IMR-90 (cell line): Measurements from ENCODE around the gene EXPH5. TPM values are rescaled to one million over a fixed set of nuclear protein-coding genes. Genes with fewer than 3 reads are reported as not detected.
A peak's percentile ranks its signal among the peaks of the same experiment; 100 is the strongest.

Experiments
- ATAC-seq: fragments of 200-7000 bp; cut with Tn5 transposase; 2 replicates; pipeline ENCODE4 v1.9.1; 2020; ENCODE audit warnings: low read depth, mild to moderate bottlenecking, moderate library complexity
- BruUV-seq: library from RNA; stranded (reverse); fragments of 400-500 nt; replicated peaks from 2 replicates; lab custom pipeline; 2021; lab: Mats Ljungman, UMichigan
- CTCF ChIA-PET: fragments of 300-600 bp; formaldehyde crosslinking; extraction: SDS; loops from one replicate; lab custom pipeline; 2021; ENCODE audit warnings: antibody characterized with exemption; lab: Yijun Ruan, JAX
- POLR2A ChIA-PET: fragments of 300-600 bp; sonication (Branson Sonifier 250); formaldehyde crosslinking; loops from one replicate; lab custom pipeline; 2022; ENCODE audit warnings: antibody characterized with exemption; ENCODE audit not compliant: unreplicated experiment; lab: Charles Lee
- DNase-seq: peaks from one replicate; pipeline ENCODE4 v3.0.0; 2013
- H2AFZ ChIP-seq: replicated peaks from 2 replicates; pipeline ENCODE3; 2013; ENCODE audit warnings: low read length, mild to moderate bottlenecking; ENCODE audit not compliant: poor library complexity
- H2AK5ac ChIP-seq: 2 replicates; pipeline ENCODE4 v1.6.1; 2013; ENCODE audit warnings: low read depth, low read length, inconsistent platforms
- H2AK9ac ChIP-seq: replicated peaks from 2 replicates; pipeline ENCODE3; 2013; ENCODE audit warnings: mild to moderate bottlenecking, low read depth, low read length, moderate library complexity; ENCODE audit not compliant: poor library complexity
- H2BK120ac ChIP-seq: 2 replicates; pipeline ENCODE4 v1.6.1; 2013; ENCODE audit warnings: low read depth, low read length, inconsistent platforms
- H2BK15ac ChIP-seq: 3 replicates; pipeline ENCODE4 v1.6.1; 2013; ENCODE audit warnings: low read depth, low read length, inconsistent platforms
- H2BK20ac ChIP-seq: 2 replicates; pipeline ENCODE4 v1.6.1; 2013; ENCODE audit warnings: low read depth, mild to moderate bottlenecking, inconsistent platforms, low read length, moderate library complexity
- H2BK5ac ChIP-seq: 2 replicates; pipeline ENCODE4 v1.6.1; 2013; ENCODE audit warnings: mild to moderate bottlenecking, low read depth, low read length, inconsistent platforms; ENCODE audit not compliant: poor library complexity, severe bottlenecking
- H3K14ac ChIP-seq: replicated peaks from 2 replicates; pipeline ENCODE4 v1.6.1; 2013; ENCODE audit warnings: low read depth, low read length, inconsistent platforms
- H3K18ac ChIP-seq: 2 replicates; pipeline ENCODE4 v1.6.1; 2013; ENCODE audit warnings: low read depth, low read length, control low read depth
- H3K23ac ChIP-seq: 2 replicates; pipeline ENCODE4 v1.6.1; 2013; ENCODE audit warnings: low read depth, low read length, inconsistent platforms
- H3K27ac ChIP-seq: 2 replicates; pipeline ENCODE4 v1.5.1; 2013; ENCODE audit warnings: mild to moderate bottlenecking, control low read depth, low read length; ENCODE audit not compliant: insufficient read depth
- H3K27me3 ChIP-seq: 2 replicates; pipeline ENCODE4 v1.6.1; 2013; ENCODE audit warnings: low read length; ENCODE audit not compliant: control insufficient read depth, insufficient read depth
- H3K36me3 ChIP-seq: 2 replicates; pipeline ENCODE4 v1.6.1; 2013; ENCODE audit warnings: low read length, mixed read lengths; ENCODE audit not compliant: control insufficient read depth, insufficient read depth
- H3K4ac ChIP-seq: 2 replicates; pipeline ENCODE4 v1.6.1; 2013; ENCODE audit warnings: low read depth, low read length, inconsistent platforms
- H3K4me1 ChIP-seq: 2 replicates; pipeline ENCODE4 v1.6.1; 2013; ENCODE audit warnings: low read length, mixed read lengths; ENCODE audit not compliant: control insufficient read depth, insufficient read depth
- H3K4me2 ChIP-seq: 2 replicates; pipeline ENCODE4 v1.6.1; 2013; ENCODE audit warnings: low read depth, mild to moderate bottlenecking, control low read depth, low read length, moderate library complexity
- H3K4me3 ChIP-seq: 2 replicates; pipeline ENCODE4 v1.5.1; 2013; ENCODE audit warnings: low read depth, mild to moderate bottlenecking, control low read depth, low read length, moderate library complexity; ENCODE audit not compliant: insufficient read depth
- H3K56ac ChIP-seq: 2 replicates; pipeline ENCODE4 v1.6.1; 2013; ENCODE audit warnings: low read length, inconsistent platforms; ENCODE audit not compliant: insufficient read depth; ENCODE audit errors: extremely low read depth
- H3K79me1 ChIP-seq, 2 experiments: 2 replicates each; pipeline ENCODE4 v1.6.1; 2013; ENCODE audit warnings: low read length in 2 of 2, inconsistent platforms in 1 of 2, low read depth in 1 of 2
- H3K9ac ChIP-seq: 2 replicates; pipeline ENCODE4 v1.6.1; 2013; ENCODE audit warnings: low read depth, low read length, control low read depth
- H3K9me1 ChIP-seq: 2 replicates; pipeline ENCODE4 v1.6.1; 2013; ENCODE audit warnings: low read length, inconsistent platforms; ENCODE audit not compliant: insufficient read depth
- H3K9me3 ChIP-seq: 2 replicates; pipeline ENCODE4 v1.6.1; 2013; ENCODE audit warnings: low read length; ENCODE audit not compliant: control insufficient read depth, insufficient read depth
- H4K20me1 ChIP-seq: 2 replicates; pipeline ENCODE4 v1.6.1; 2013; ENCODE audit warnings: low read length, inconsistent platforms; ENCODE audit not compliant: insufficient read depth
- H4K5ac ChIP-seq: 2 replicates; pipeline ENCODE4 v1.6.1; 2013; ENCODE audit warnings: mild to moderate bottlenecking, low read depth, low read length, control low read depth
- H4K8ac ChIP-seq, 2 experiments: 2 replicates each; pipeline ENCODE4 v1.6.1; 2013; ENCODE audit warnings: low read depth in 2 of 2, low read length in 2 of 2, control low read depth in 1 of 2, inconsistent platforms in 1 of 2
- H4K91ac ChIP-seq: 2 replicates; pipeline ENCODE4 v1.6.1; 2013; ENCODE audit warnings: low read depth, low read length, inconsistent platforms; ENCODE audit not compliant: insufficient read depth
- BHLHE40 ChIP-seq: fragments of 150-350 bp; IDR thresholded peaks from 2 replicates; pipeline ENCODE4 v1.6.1; 2016; ENCODE audit warnings: mild to moderate bottlenecking, low read depth, low read length
- CEBPB ChIP-seq: IDR thresholded peaks from 2 replicates; pipeline ENCODE4 v1.6.1; 2012; ENCODE audit warnings: low read depth, low read length, improper control_type of control experiment
- MAFK ChIP-seq: IDR thresholded peaks from 2 replicates; pipeline ENCODE4 v1.6.1; 2012; ENCODE audit warnings: low read depth, low read length, improper control_type of control experiment
- WGBS, 2 experiments: methylation state at CpG; one replicate each; pipeline versions ENCODE4 v1.1.5 to v1.1.7; 2013; ENCODE audit warnings: missing lambda C conversion rate in 2 of 2; ENCODE audit not compliant: insufficient read length in 1 of 2; ENCODE audit errors: extremely low coverage in 2 of 2; 5-methylcytosine and 5-hydroxymethylcytosine counted together
- dilution Hi-C: fragments of 300-500 bp; cut with HindIII; formaldehyde crosslinking; loops from one replicate; pipeline ENCODE4 v1.14.3; 2018; ENCODE audit warnings: low sequenced_read_pairs; ENCODE audit not compliant: unreplicated experiment
- in situ Hi-C: fragments of 300-500 bp; cut with MboI; formaldehyde crosslinking; loops from 3 replicates; pipeline ENCODE4 v1.14.3; 2019; ENCODE audit warnings: low sequenced_read_pairs, inconsistent platforms, mixed read lengths
- intact Hi-C: fragments of 100-400 bp; cut with micrococcal nuclease; formaldehyde crosslinking; loops from 2 replicates; pipeline ENCODE4 v1.10.0; 2022
- polyA plus RNA-seq, 3 experiments: library from polyadenylated mRNA; depleted of rRNA; stranded (reverse); fragments of >200 nt; gene quantifications; 2 replicates each; pipeline ENCODE4 v1.2.3, GENCODE V29; 2012; ENCODE audit warnings: low replicate concordance in 1 of 3
- total RNA-seq: library from RNA; depleted of rRNA; stranded (reverse); fragments of >200 nt; gene quantifications from 2 replicates; pipeline ENCODE4 v1.2.3, GENCODE V29; 2012; rRNA removed

The EXPH5 gene
- total and polyA plus RNA-seq, 2 of the 4 experiments (the other 2 are of a cell fraction) = 0.05 to 0.72 TPM

GRCh38 chr11:108467091-108467823, 126.3 kb downstream of the EXPH5 start, which contains the start of gene C11orf65 (continued):
- TF ChIP-seq BHLHE40 = no peak
- TF ChIP-seq MAFK = no peak

- Histone ChIP-seq H2BK120ac (no peak overlapping the region), H2BK5ac (peak overlapping the region; percentile 84), H2AFZ (no peak overlapping the region), H3K9me1 (no peaks in the 10 kb centered on the region), H3K14ac (peak overlapping the region; percentile 95; the same call in 1 of the 2 replicates), H4K91ac (no peak overlapping the region; the same call in 1 of the 2 replicates), H3K79me1 (no peaks in the 10 kb centered on the region), H2AK9ac (no peak overlapping the region), H3K9me3 (no peaks in the 10 kb centered on the region), H2BK15ac (no peak overlapping the region), H3K4me3 (peak overlapping the region; percentile 83), H3K36me3 (no peaks in the 10 kb centered on the region), H3K4ac (no peak overlapping the region), H3K9ac (peak overlapping the region; percentile 97), H2BK20ac (no peak overlapping the region), H3K27me3 (no peaks in the 10 kb centered on the region), H3K18ac (no peak overlapping the region), H3K27ac (peak overlapping the region; percentile 34; the same call in 1 of the 2 replicates), H3K23ac (peak overlapping the region; percentile 91; the same call in 1 of the 2 replicates), H3K4me1 (peaks cover 2% of the 10 kb centered on the region; the same call in 1 of the 2 replicates), H4K5ac (peak overlapping the region; percentile 98), H3K56ac (no peak overlapping the region), H3K4me2 (peak overlapping the region; percentile 83), H4K20me1 (no peaks in the 10 kb centered on the region), H4K8ac (peak overlapping the region; percentile 91 to 93), H2AK5ac (no peak overlapping the region)
- ATAC-seq (no peak), DNase-seq (no peak)
- TF ChIP-seq CEBPB = no peak
- no TSS peak for BruUV-seq
- in situ Hi-C loops (no loop called here), dilution Hi-C loops (no loop called here), intact Hi-C loops (loop anchor here (5.0 to 10.0 kb wide), 3 partner anchors 99 to 242 kb away; partner anchors contain the start of genes ATM and NPAT)
- POLR2A ChIA-PET = no interaction called here
- WGBS, 2 experiments = 95% methylated on average over 3 of the region's 7 CpGs; no CpG with 5 or more reads in 1 of the 2 experiments
- CTCF ChIA-PET = no interaction called here
These were observed 127.2 kb downstream of the EXPH5 start for GRCh38 chr11:108466405-108466804.

Other genes with a start within 250 kb of the EXPH5 start
- gene C11orf65, start 126.2 kb downstream of the EXPH5 start, total RNA-seq = 0.18 and 0.56 TPM in 2 replicates
- 0.12 TPM in 1 of 2 replicates, not detected in the other for gene C11orf65, start 126.2 kb downstream of the EXPH5 start, polyA plus RNA-seq (2012; rRNA removed)
- 31.7 and 36.7 TPM in 2 replicates for gene POGLUT3, start 95.4 kb downstream of the EXPH5 start, total RNA-seq
- 30.4 and 34.8 TPM in 2 replicates for gene POGLUT3, start 95.4 kb downstream of the EXPH5 start, polyA plus RNA-seq (2012; rRNA removed)
- gene DDX10, start 71.3 kb upstream of the EXPH5 start, total RNA-seq = 28.1 and 31.9 TPM in 2 replicates
- 20.0 and 20.2 TPM in 2 replicates for gene DDX10, start 71.3 kb upstream of the EXPH5 start, polyA plus RNA-seq (2012; rRNA removed)